H1 (cell line): Measurements from ENCODE around the gene SMIM17. TPM values are rescaled to one million over a fixed set of nuclear protein-coding genes. Genes with fewer than 3 reads are reported as not detected.

Experiments
- CTCF ChIA-PET: fragments of 300-600 bp; sonication (Branson Sonifier 250); formaldehyde crosslinking; loops from one replicate; lab custom pipeline; 2021; ENCODE audit not compliant: partially characterized antibody; lab: Charles Lee
- POLR2A ChIA-PET: fragments of 300-600 bp; sonication (Branson Sonifier 250); formaldehyde crosslinking; loops from one replicate; lab custom pipeline; 2021; ENCODE audit warnings: inconsistent platforms; ENCODE audit not compliant: partially characterized antibody; lab: Charles Lee
- DNase-seq, 2 experiments: peaks; one replicate each; pipeline versions ENCODE4 v3.0.0 to v3.0.0-alpha.2; 2010 to 2022; ENCODE audit warnings: low spot score in 2 of 2, low read depth in 1 of 2, mixed read lengths in 1 of 2
- FAIRE-seq: peaks from 2 replicates; lab custom pipeline; 2011; peaks lifted over from hg19 to GRCh38; lab: Jason Lieb, UNC
- H2AFZ ChIP-seq: 2 replicates; pipeline ENCODE4 v1.8.1; 2012; ENCODE audit warnings: low read length, inconsistent platforms
- H2AK5ac ChIP-seq: 2 replicates; pipeline ENCODE4 v1.6.1; 2013; ENCODE audit warnings: low read depth, low read length
- H2BK120ac ChIP-seq: replicated peaks from 2 replicates; pipeline ENCODE3; 2013; ENCODE audit warnings: low read depth, low read length, inconsistent platforms
- H2BK12ac ChIP-seq: 2 replicates; pipeline ENCODE4 v1.6.1; 2013; ENCODE audit warnings: low read depth, low read length
- H2BK15ac ChIP-seq: 2 replicates; pipeline ENCODE4 v1.6.1; 2013; ENCODE audit warnings: low read length
- H2BK20ac ChIP-seq: 2 replicates; pipeline ENCODE4 v1.6.1; 2013; ENCODE audit warnings: low read length
- H2BK5ac ChIP-seq: 2 replicates; pipeline ENCODE4 v1.6.1; 2013; ENCODE audit warnings: low read depth, low read length
- H3K14ac ChIP-seq: 2 replicates; pipeline ENCODE4 v1.6.1; 2013; ENCODE audit warnings: inconsistent platforms; ENCODE audit not compliant: insufficient read length
- H3K18ac ChIP-seq: 2 replicates; pipeline ENCODE4 v1.6.1; 2013; ENCODE audit warnings: low read length; ENCODE audit errors: extremely low read depth
- H3K23ac ChIP-seq: 2 replicates; pipeline ENCODE4 v1.6.1; 2013; ENCODE audit warnings: inconsistent platforms; ENCODE audit not compliant: insufficient read length
- H3K23me2 ChIP-seq: 2 replicates; pipeline ENCODE4 v1.6.1; 2013; ENCODE audit warnings: low read depth, low read length
- H3K27ac ChIP-seq: 2 replicates; pipeline ENCODE4 v1.6.1; 2011; ENCODE audit warnings: low read depth, low read length, inconsistent platforms
- H3K27me3 ChIP-seq, 4 experiments: replicated peaks in 1 of 4; 1 replicate in 1 of 4; 2 replicates in 3 of 4; pipeline versions ENCODE4 v1.6.1 to v1.8.1; 2011 to 2013; ENCODE audit warnings: low read length in 3 of 4, mild to moderate bottlenecking in 3 of 4, inconsistent platforms in 2 of 4, mixed read lengths in 2 of 4, moderate library complexity in 1 of 4; ENCODE audit not compliant: control insufficient read depth in 3 of 4, insufficient read depth in 3 of 4; ENCODE audit errors: extremely low read depth in 1 of 4
- H3K36me3 ChIP-seq, 4 experiments: 2 replicates each; pipeline versions ENCODE4 v1.6.1 to v1.8.1; 2011 to 2013; ENCODE audit warnings: mild to moderate bottlenecking in 4 of 4, low read length in 3 of 4, moderate library complexity in 2 of 4, control low read depth in 1 of 4, inconsistent platforms in 1 of 4; ENCODE audit not compliant: insufficient read depth in 4 of 4, control insufficient read depth in 2 of 4
- H3K4ac ChIP-seq: replicated peaks from 2 replicates; pipeline ENCODE3; 2013; ENCODE audit warnings: low read length, low read depth, mixed read lengths, inconsistent platforms; ENCODE audit not compliant: insufficient read length
- H3K4me1 ChIP-seq, 4 experiments: replicated peaks in 1 of 4; 1 replicate in 1 of 4; 2 replicates in 3 of 4; pipeline versions ENCODE4 v1.6.1 to v1.8.1; 2011 to 2013; ENCODE audit warnings: low read length in 3 of 4, inconsistent platforms in 2 of 4, mixed read lengths in 1 of 4; ENCODE audit not compliant: insufficient read depth in 4 of 4, control insufficient read depth in 3 of 4
- H3K4me2 ChIP-seq, 2 experiments: 2 replicates each; pipeline versions ENCODE4 v1.6.1 to v1.8.1; 2011 to 2013; ENCODE audit warnings: low read depth in 2 of 2, low read length in 2 of 2, control low read depth in 1 of 2, inconsistent platforms in 1 of 2, mild to moderate bottlenecking in 1 of 2; ENCODE audit not compliant: insufficient read depth in 1 of 2
- H3K4me3 ChIP-seq, 4 experiments: fragments of 200-600, 300-600 bp in 1 of 4; sonication (generic), shearing (Covaris generic), sonication (Bioruptor Twin) in 1 of 4; 2 replicates each; pipeline versions ENCODE4 v1.5.1 to v1.8.1; 2011 to 2016; ENCODE audit warnings: low read length in 4 of 4, low read depth in 3 of 4, control low read depth in 2 of 4, inconsistent platforms in 2 of 4, mild to moderate bottlenecking in 2 of 4, mixed read lengths in 1 of 4, moderate library complexity in 1 of 4; ENCODE audit not compliant: insufficient read depth in 2 of 4; ENCODE audit errors: extremely low read depth in 1 of 4
- H3K56ac ChIP-seq: replicated peaks from 2 replicates; pipeline ENCODE3; 2013; ENCODE audit warnings: low read depth, mild to moderate bottlenecking, mixed read lengths, low read length, inconsistent platforms; ENCODE audit not compliant: insufficient read length
- H3K79me1 ChIP-seq: 2 replicates; pipeline ENCODE4 v1.6.1; 2013; ENCODE audit warnings: low read depth, low read length, control low read depth
- H3K79me2 ChIP-seq, 2 experiments: 2 replicates each; pipeline versions ENCODE4 v1.6.1 to v1.8.1; 2012 to 2013; ENCODE audit warnings: low read length in 2 of 2, mild to moderate bottlenecking in 2 of 2, inconsistent platforms in 1 of 2; ENCODE audit not compliant: insufficient read depth in 2 of 2, control insufficient read depth in 1 of 2
- H3K9ac ChIP-seq, 4 experiments: replicated peaks in 1 of 4; 1 replicate in 1 of 4; 2 replicates in 3 of 4; pipeline versions ENCODE4 v1.6.1 to v1.8.1; 2011 to 2013; ENCODE audit warnings: low read depth in 3 of 4, low read length in 3 of 4, control low read depth in 2 of 4, mild to moderate bottlenecking in 2 of 4, moderate library complexity in 2 of 4, inconsistent platforms in 1 of 4; ENCODE audit errors: extremely low read depth in 1 of 4
- H3K9me3 ChIP-seq, 2 experiments: 2 replicates each; pipeline versions ENCODE4 v1.6.1 to v1.8.1; 2012 to 2013; ENCODE audit warnings: mild to moderate bottlenecking in 2 of 2, moderate library complexity in 2 of 2, control low read depth in 1 of 2, inconsistent platforms in 1 of 2, low read depth in 1 of 2, low read length in 1 of 2, mixed read lengths in 1 of 2; ENCODE audit not compliant: insufficient read depth in 2 of 2
- H4K20me1 ChIP-seq, 2 experiments: replicated peaks in 1 of 2; 2 replicates each; pipeline versions ENCODE3 to v1.8.1; 2011 to 2013; ENCODE audit warnings: inconsistent platforms in 2 of 2, low read length in 2 of 2, mild to moderate bottlenecking in 1 of 2; ENCODE audit not compliant: insufficient read depth in 2 of 2, control insufficient read depth in 1 of 2
- H4K5ac ChIP-seq: 2 replicates; pipeline ENCODE4 v1.6.1; 2013; ENCODE audit warnings: low read length, low read depth, mixed read lengths, inconsistent platforms; ENCODE audit not compliant: insufficient read length
- H4K8ac ChIP-seq: 2 replicates; pipeline ENCODE4 v1.8.0; 2013; ENCODE audit warnings: mild to moderate bottlenecking, moderate library complexity, low read length, inconsistent platforms; ENCODE audit not compliant: insufficient read depth; ENCODE audit errors: extremely low read depth
- H4K91ac ChIP-seq: replicated peaks from 2 replicates; pipeline ENCODE3; 2013; ENCODE audit warnings: low read length, mixed read lengths, inconsistent platforms; ENCODE audit not compliant: insufficient read length
- CREB1 ChIP-seq: IDR thresholded peaks from 2 replicates; pipeline ENCODE4 v1.6.1; 2012; ENCODE audit warnings: inconsistent platforms
- CTCF ChIP-seq, 3 experiments: IDR thresholded peaks; 1 replicate in 2 of 3; 2 replicates in 1 of 3; pipeline versions ENCODE4 v1.5.1 to v1.6.1; 2011; ENCODE audit warnings: low read length in 3 of 3, mild to moderate bottlenecking in 3 of 3, inconsistent platforms in 2 of 3, low read depth in 1 of 3, moderate library complexity in 1 of 3; ENCODE audit not compliant: insufficient read depth in 1 of 3; ENCODE audit errors: control extremely low read depth in 1 of 3
- E2F6 ChIP-seq: IDR thresholded peaks from 2 replicates; pipeline ENCODE4 v1.6.1; 2012; ENCODE audit warnings: inconsistent platforms
- HDAC6 ChIP-seq: IDR thresholded peaks from one replicate; pipeline ENCODE4 v1.7.1; 2012; ENCODE audit warnings: low read depth, mild to moderate bottlenecking, inconsistent platforms, low read length, moderate library complexity
- PHF8 ChIP-seq: fragments of 200-600 bp; sonication (generic); conservative IDR thresholded peaks from 2 replicates; pipeline ENCODE4 v1.7.1; 2012; ENCODE audit warnings: low read depth, mild to moderate bottlenecking, inconsistent platforms, low read length, moderate library complexity
- SIX5 ChIP-seq: IDR thresholded peaks from 2 replicates; pipeline ENCODE4 v1.6.1; 2011; ENCODE audit warnings: mild to moderate bottlenecking, low read depth, low read length
- SP2 ChIP-seq: IDR thresholded peaks from 2 replicates; pipeline ENCODE4 v1.6.1; 2012; ENCODE audit warnings: mild to moderate bottlenecking, low read length, inconsistent platforms
- SP4 ChIP-seq: IDR thresholded peaks from 2 replicates; pipeline ENCODE4 v1.6.1; 2012; ENCODE audit warnings: low read length, inconsistent platforms
- SRF ChIP-seq: IDR thresholded peaks from 2 replicates; pipeline ENCODE4 v1.6.1; 2011; ENCODE audit warnings: mild to moderate bottlenecking, low read depth, low read length, moderate library complexity
- ZNF274 ChIP-seq: IDR thresholded peaks from 2 replicates; pipeline ENCODE4 v1.7.0; 2012; ENCODE audit warnings: low read length, borderline replicate concordance; ENCODE audit errors: extremely low read depth
- WGBS, 2 experiments: shearing (Covaris generic) in 1 of 2; methylation state at CpG; one replicate each; pipeline versions ENCODE4 v1.1.6 to v1.1.7; 2013 to 2015; ENCODE audit warnings: low lambda C conversion rate in 2 of 2, mixed read lengths in 2 of 2, inconsistent platforms in 1 of 2, low coverage in 1 of 2, missing lambda C conversion rate in 1 of 2; ENCODE audit not compliant: insufficient replicate concordance in 2 of 2, insufficient coverage in 1 of 2, insufficient read length in 1 of 2; ENCODE audit errors: extremely low coverage in 1 of 2, missing lambda C conversion rate in 1 of 2; 5-methylcytosine and 5-hydroxymethylcytosine counted together
- polyA plus RNA-seq, 7 experiments: library from polyadenylated mRNA; depleted of rRNA in 3 of 7; stranded (reverse) in 5 of 7; unstranded in 2 of 7; fragments of >200 nt in 5 of 7; fragments of 200-250 nt in 2 of 7; gene quantifications; 1 replicate in 5 of 7; 2 replicates in 1 of 7; 4 replicates in 1 of 7; pipeline versions ENCODE4 v1.2.1 to v1.2.3, GENCODE V29; 2011 to 2013; ENCODE audit warnings: missing spikeins in 2 of 7, mixed read lengths in 2 of 7
- total RNA-seq: library from RNA; stranded (reverse); fragmentation: NEBNext Ultra II Directional; extraction: Animal tissue kit (Norgen Biotek cat#: 25700); gene quantifications from 2 replicates; pipeline ENCODE4 v1.2.1, GENCODE V29; 2021

SMIM17 gene
- total and polyA plus RNA-seq, 2 of the 8 experiments (the other 6 are each of a cell fraction or from before 2014, with no cell fraction given): 0.06 TPM; not detected in 1

GRCh38 chr19:56613639-56614038 is 29.3 kb upstream of the SMIM17 start:
- no peak overlapping the region for H3K18ac ChIP-seq
- no peak overlapping the region for H2BK12ac ChIP-seq
- H3K4me3 ChIP-seq: no peak overlapping the region
- H4K20me1 ChIP-seq: no peaks in the 10 kb centered on the region
- FAIRE-seq (no peak), DNase-seq (no peak)
- ChIA-PET POLR2A (interaction anchor here (1.8 kb wide), 1 partner anchor 11 kb away, joined by 4 read pairs; no protein-coding TSS in a partner anchor), CTCF (interaction anchor here (0.6 to 1.4 kb wide), 3 partner anchors 11 to 181 kb away, joined by 3 to 6 read pairs (median 3); no protein-coding TSS in a partner anchor)
- H3K36me3 ChIP-seq: peaks cover 0 to 10% (median 0%) of the 10 kb centered on the region in 4 experiments; a peak in 2 of 8 replicates
- H3K56ac ChIP-seq: no peak overlapping the region
- no peak overlapping the region for H2BK15ac ChIP-seq
- H3K14ac ChIP-seq: no peak overlapping the region
- H2BK120ac ChIP-seq: no peak overlapping the region
- H2AK5ac ChIP-seq: no peak overlapping the region
- TF ChIP-seq SRF: no peak
- no peak for TF ChIP-seq ZNF274
- TF ChIP-seq PHF8: no peak
- TF ChIP-seq CTCF (IDR thresholded peaks at IDR 0.05; ENCODE audit: control extremely low read depth in 1 of 3, insufficient read depth in 1 of 3, low read depth in 1 of 3, low read length in 3 of 3): no peak
- TF ChIP-seq SP2: no peak
- TF ChIP-seq SIX5: no peak
- no peak for TF ChIP-seq HDAC6
- TF ChIP-seq CREB1: no peak
- TF ChIP-seq SP4: no peak
- no peak for TF ChIP-seq E2F6
- H2BK20ac ChIP-seq: no peak overlapping the region
- H4K5ac ChIP-seq: no peak overlapping the region
- H4K91ac ChIP-seq: no peak overlapping the region
- peaks cover 7% of the 10 kb centered on the region; the same call in 1 of the 2 replicates for H3K79me1 ChIP-seq
- H3K27me3 ChIP-seq: no peaks in the 10 kb centered on the region
- WGBS, 2 experiments: 97% methylated on average over 5 of the region's 5 CpGs; no CpG with 5 or more reads in 1 of the 2 experiments
- no peaks in the 10 kb centered on the region; a peak in 1 of 7 replicates for H3K4me1 ChIP-seq
- H3K4me2 ChIP-seq: no peak overlapping the region; a peak in 1 of 4 replicates
- H2BK5ac ChIP-seq: no peak overlapping the region
- no peak overlapping the region for H3K4ac ChIP-seq
- H2AFZ ChIP-seq: no peak overlapping the region
- H4K8ac ChIP-seq: no peak overlapping the region
- H3K23ac ChIP-seq: no peak overlapping the region
- no peak overlapping the region for H3K27ac ChIP-seq
- H3K79me2 ChIP-seq: peaks cover 4 to 10% of the 10 kb centered on the region in 2 experiments; a peak in 3 of 4 replicates
- H3K9me3 ChIP-seq: peaks cover 35 to 48% of the 10 kb centered on the region in 2 experiments; a peak in 3 of 4 replicates
- no peaks in the 10 kb centered on the region for H3K23me2 ChIP-seq
- H3K9ac ChIP-seq: no peak overlapping the region
